Activated naive CD4-positive, alpha-beta T cell treated with anti-CD3 and anti-CD28 coated beads, Interleukin-2, amount 50 U/mL, for 72 hours (primary cell): ENCODE data around the gene FIZ1. TPM values are rescaled to one million over a fixed set of nuclear protein-coding genes. Genes with fewer than 3 reads are reported as not detected.
A peak's percentile ranks its signal among the peaks of the same experiment; 100 is the strongest.

Experiments used
- ATAC-seq, 2 donors: fragments of 150-1000 bp; cut with Tn5 transposase; 2 replicates each; pipeline ENCODE4 v1.10.0; 2021; ENCODE audit warnings: mild to moderate bottlenecking in 2 of 2, moderate library complexity in 2 of 2
- DNase-seq, 2 donors: peaks; one replicate each; pipeline ENCODE4 v3.0.0; 2021 to 2022; ENCODE audit warnings: low spot score in 2 of 2
- H3K27ac Mint-ChIP-seq, 2 donors: one replicate each; pipeline ENCODE4 v1.8.0; 2022; ENCODE audit warnings: mild to moderate bottlenecking in 2 of 2, mixed read lengths in 2 of 2
- H3K36me3 Mint-ChIP-seq, 2 donors: one replicate each; pipeline ENCODE4 v1.8.0; 2022; ENCODE audit warnings: mixed read lengths in 2 of 2
- H3K9me3 Mint-ChIP-seq, 2 donors: one replicate each; pipeline ENCODE4 v1.8.0; 2022; ENCODE audit warnings: mixed read lengths in 2 of 2
- total RNA-seq, 2 donors: library from RNA; stranded (reverse); gene quantifications; one replicate each; pipeline ENCODE4 v1.2.3, GENCODE V29; 2022

Gene FIZ1
- total RNA-seq, 2 donors from 2014 or later = 10.2 to 12.3 TPM

GRCh38 chr19:55549500-55550320 is 49.6 kb downstream of the FIZ1 start:
- ATAC-seq (no peak), DNase-seq (no peak)
- Mint-ChIP-seq H3K27ac (no peak overlapping the region), H3K36me3 (no peaks in the 10 kb centered on the region), H3K9me3 (no peaks in the 10 kb centered on the region)

DNA sequence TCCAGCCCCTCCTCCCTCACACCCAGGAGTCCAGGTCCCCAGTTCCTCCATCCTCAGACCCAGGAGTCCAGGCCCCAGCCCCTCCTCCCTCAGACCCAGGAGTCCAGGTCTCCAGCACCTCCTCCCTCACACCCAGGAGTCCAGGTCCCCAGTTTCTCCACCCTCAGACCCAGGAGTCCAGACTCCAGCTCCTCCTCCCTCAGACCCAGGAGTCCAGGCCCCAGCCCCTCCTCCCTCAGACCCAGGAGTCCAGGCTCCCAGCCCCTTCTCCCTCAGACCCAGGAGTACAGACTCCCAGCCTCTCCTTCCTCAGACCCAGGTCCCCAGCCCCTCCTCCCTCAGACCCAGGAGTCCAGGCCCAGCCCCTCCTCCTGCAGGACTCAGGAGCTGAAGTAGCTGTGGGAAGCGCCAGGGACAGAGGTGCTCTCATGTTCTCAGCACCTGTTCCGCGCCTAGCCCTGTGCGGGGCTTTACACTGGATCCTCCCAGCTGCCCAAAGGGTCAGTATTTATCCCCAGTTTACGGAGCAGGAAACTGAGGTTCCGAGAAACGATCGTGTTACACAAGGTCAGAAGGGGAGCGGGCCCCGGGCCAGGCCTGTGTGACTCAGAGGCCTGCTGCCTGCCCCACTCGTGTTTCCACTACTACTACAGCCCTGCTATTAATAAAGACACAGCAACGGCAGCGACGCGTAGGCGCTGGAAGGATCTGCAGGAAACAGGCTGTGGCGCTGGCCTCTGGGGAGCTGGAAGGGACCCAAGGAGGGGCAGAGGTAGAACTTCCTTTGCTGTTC is 52.3 kb downstream of the FIZ1 start:
- peaks cover 4% of the 10 kb centered on the region in 2 donors for H3K9me3 Mint-ChIP-seq
- no peaks in the 10 kb centered on the region for H3K36me3 Mint-ChIP-seq
- ATAC-seq = peak in 1 of 2 donors; percentile 20
- DNase-seq = no peak
- peak overlapping the region; percentile 40 to 61 for H3K27ac Mint-ChIP-seq

- Mint-ChIP-seq H3K9me3 (peaks cover 4% of the 10 kb centered on the region in 2 donors), H3K27ac (peak overlapping the region in 1 of 2 donors; percentile 59), H3K36me3 (no peaks in the 10 kb centered on the region)
- DNase-seq (no peak), ATAC-seq (no peak)
Measured at GRCh38 chr19:55546011-55546410, 53.3 kb downstream of the FIZ1 start.

GRCh38 chr19:55545443-55545842 is 53.9 kb downstream of the FIZ1 start, which contains the start of gene SBK3:
SBK3 (minus strand) TSS chr19:55545543; CDS start chr19:55545543, 0 bp downstream.
- no peaks in the 10 kb centered on the region for H3K36me3 Mint-ChIP-seq
- DNase-seq = no peak
- H3K27ac Mint-ChIP-seq = peak within 1 kb of the TSS; percentile 54 to 59
- H3K9me3 Mint-ChIP-seq = peaks cover 4% of the 10 kb centered on the region in 2 donors
- ATAC-seq = no peak

GRCh38 chr19:55544776-55545439 is 54.4 kb downstream of the FIZ1 start:
- no peak for DNase-seq
- Mint-ChIP-seq H3K27ac (peak overlapping the region; percentile 54 to 59), H3K9me3 (peaks cover 4% of the 10 kb centered on the region in 2 donors), H3K36me3 (no peaks in the 10 kb centered on the region)
- ATAC-seq = no peak

GRCh38 chr19:55544014-55544413 is 55.3 kb downstream of the FIZ1 start:
- no peak overlapping the region for H3K27ac Mint-ChIP-seq
- DNase-seq (no peak), ATAC-seq (no peak)
- peaks cover 4% of the 10 kb centered on the region in 2 donors for H3K9me3 Mint-ChIP-seq
- H3K36me3 Mint-ChIP-seq = no peaks in the 10 kb centered on the region

- DNase-seq (no peak), ATAC-seq (no peak)
- H3K36me3 Mint-ChIP-seq = no peaks in the 10 kb centered on the region
- H3K27ac Mint-ChIP-seq = no peak overlapping the region
- peaks cover 4% of the 10 kb centered on the region in 2 donors for H3K9me3 Mint-ChIP-seq
Measured at GRCh38 chr19:55543567-55543966, 55.8 kb downstream of the FIZ1 start.

GRCh38 chr19:55542292-55542855 is 56.9 kb downstream of the FIZ1 start:
- DNase-seq = no peak
- peaks cover 4% of the 10 kb centered on the region in 2 donors for H3K9me3 Mint-ChIP-seq
- ATAC-seq = no peak
- H3K27ac Mint-ChIP-seq = no peak overlapping the region
- no peaks in the 10 kb centered on the region for H3K36me3 Mint-ChIP-seq

Other genes starting within 250 kb of the FIZ1 start
- gene COX6B2, start 244.8 kb downstream of the FIZ1 start, total RNA-seq = under 1 TPM; 0.39 to 0.95 TPM
- not detected for gene GARIN5B, start 236.3 kb downstream of the FIZ1 start, total RNA-seq
- under 1 TPM in 1 of 2 donors, not detected in 1; 0.32 TPM for gene IL11, start 229.1 kb downstream of the FIZ1 start, total RNA-seq
- gene TMEM190, start 222.7 kb downstream of the FIZ1 start, total RNA-seq = not detected
- 1 to 10 TPM; 4.5 to 7.8 TPM for gene TMEM238, start 215.2 kb downstream of the FIZ1 start, total RNA-seq
- gene RPL28, start 213.6 kb downstream of the FIZ1 start, total RNA-seq = 1,000 to 10,000 TPM; 2,540 to 2,693 TPM
- gene UBE2S, start 191.7 kb downstream of the FIZ1 start, total RNA-seq = 100 to 1,000 TPM; 192 to 343 TPM
- not detected for gene SHISA7, start 156.2 kb downstream of the FIZ1 start, total RNA-seq
- 10 to 100 TPM; 22.1 to 41.5 TPM for gene ISOC2, start 137.9 kb downstream of the FIZ1 start, total RNA-seq
- gene C19orf85, start 134.8 kb downstream of the FIZ1 start, total RNA-seq = not detected
- 10 to 100 TPM in 1 of 2 donors, 1 to 10 TPM in 1; 7.4 to 14.2 TPM for gene ZNF628, start 122.9 kb downstream of the FIZ1 start, total RNA-seq
- 10 to 100 TPM in 1 of 2 donors, 1 to 10 TPM in 1; 5.1 to 18.2 TPM for gene NAT14, start 114.3 kb downstream of the FIZ1 start, total RNA-seq
- gene SSC5D, start 111.1 kb downstream of the FIZ1 start, total RNA-seq = under 1 TPM; 0.39 to 0.53 TPM
- not detected for gene SBK2, start 62.4 kb downstream of the FIZ1 start, total RNA-seq
- gene SBK3, start 54.0 kb downstream of the FIZ1 start, total RNA-seq = not detected
- gene ZNF579, start 18.7 kb downstream of the FIZ1 start, total RNA-seq = 10 to 100 TPM in 1 of 2 donors, 1 to 10 TPM in 1; 8.7 to 10.1 TPM
- gene ZNF524, start 771 bp upstream of the FIZ1 start, total RNA-seq = 10 to 100 TPM; 21.4 to 29.7 TPM
- 10 to 100 TPM; 13.7 to 15.5 TPM for gene ZNF865, start 6.1 kb upstream of the FIZ1 start, total RNA-seq
- gene ZNF784, start 25.0 kb upstream of the FIZ1 start, total RNA-seq = 1 to 10 TPM; 3.6 to 3.9 TPM
- 10 to 100 TPM; 18.2 to 33.9 TPM for gene ZNF580, start 41.5 kb upstream of the FIZ1 start, total RNA-seq
- gene ZNF581, start 44.1 kb upstream of the FIZ1 start, total RNA-seq = 10 to 100 TPM; 39.9 to 40.0 TPM
- 10 to 100 TPM in 1 of 2 donors, 1 to 10 TPM in 1; 2.9 to 13.6 TPM for gene CCDC106, start 48.7 kb upstream of the FIZ1 start, total RNA-seq
- 100 to 1,000 TPM; 270 to 312 TPM for gene U2AF2, start 55.5 kb upstream of the FIZ1 start, total RNA-seq
- 10 to 100 TPM; 23.1 to 46.4 TPM for gene EPN1, start 75.7 kb upstream of the FIZ1 start, total RNA-seq
- gene NLRP9, start 138.9 kb upstream of the FIZ1 start, total RNA-seq = under 1 TPM in 1 of 2 donors, not detected in 1; 0.09 TPM
- not detected for gene RFPL4A, start 159.6 kb upstream of the FIZ1 start, total RNA-seq
- not detected for gene RFPL4AL1, start 169.6 kb upstream of the FIZ1 start, total RNA-seq
- under 1 TPM in 1 of 2 donors, not detected in 1; 0.08 TPM for gene NLRP11, start 232.5 kb upstream of the FIZ1 start, total RNA-seq
- gene NLRP4, start 237.0 kb upstream of the FIZ1 start, total RNA-seq = not detected